Kasumi-1 (cell line): ENCODE data around the gene RASGRP4.
"Not testable (repeated sequence)": the region's sequence is repeated elsewhere in the genome, so short reads cannot be mapped to it uniquely, and the experiment has no call there.

ENCODE experiments used
- DNase-seq, 2 experiments: peaks; one replicate each; lab custom pipeline; 2025; lab: John Stamatoyannopoulos, UW

Gene RASGRP4

DNA sequence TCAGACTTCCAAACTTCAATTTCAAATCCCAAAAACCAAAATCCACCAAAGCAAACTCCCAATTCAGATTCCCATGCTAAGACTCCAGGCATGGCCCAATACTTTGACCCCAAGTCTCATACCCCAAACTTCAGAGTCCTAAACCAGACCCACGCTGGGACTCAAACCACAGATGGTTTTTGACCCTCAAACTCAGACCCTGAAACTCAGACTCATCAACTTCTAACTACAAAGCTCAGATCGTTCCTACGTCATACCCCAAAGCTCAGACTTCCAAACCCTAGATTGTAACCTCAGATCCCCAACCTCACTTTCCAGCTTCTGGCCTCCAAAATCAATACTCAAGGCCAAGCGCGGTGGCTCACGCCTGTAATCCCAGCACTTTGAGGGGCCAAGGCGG is 19.3 kb upstream of the RASGRP4 start:
- no peak for DNase-seq

DNA sequence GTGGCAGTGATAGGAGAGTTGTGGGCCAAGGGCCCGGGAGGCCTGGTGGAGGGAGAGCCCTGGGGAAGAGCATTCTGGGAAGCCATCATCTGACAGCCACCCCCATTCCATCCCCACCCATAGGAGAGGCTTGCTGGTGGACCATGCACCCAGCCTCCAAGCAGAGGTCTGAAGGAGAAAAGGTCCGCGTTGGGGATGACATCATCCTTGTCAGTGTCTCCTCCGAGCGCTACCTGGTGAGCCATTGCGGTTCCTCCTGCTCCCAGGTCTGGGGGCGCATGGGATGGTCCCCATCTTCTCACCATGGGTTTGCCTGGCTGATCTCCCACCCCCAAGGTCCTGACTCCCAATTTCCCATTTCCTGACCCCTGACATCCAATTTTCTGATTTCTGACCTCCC is 18.0 kb upstream of the RASGRP4 start:
- no peak for DNase-seq

DNA sequence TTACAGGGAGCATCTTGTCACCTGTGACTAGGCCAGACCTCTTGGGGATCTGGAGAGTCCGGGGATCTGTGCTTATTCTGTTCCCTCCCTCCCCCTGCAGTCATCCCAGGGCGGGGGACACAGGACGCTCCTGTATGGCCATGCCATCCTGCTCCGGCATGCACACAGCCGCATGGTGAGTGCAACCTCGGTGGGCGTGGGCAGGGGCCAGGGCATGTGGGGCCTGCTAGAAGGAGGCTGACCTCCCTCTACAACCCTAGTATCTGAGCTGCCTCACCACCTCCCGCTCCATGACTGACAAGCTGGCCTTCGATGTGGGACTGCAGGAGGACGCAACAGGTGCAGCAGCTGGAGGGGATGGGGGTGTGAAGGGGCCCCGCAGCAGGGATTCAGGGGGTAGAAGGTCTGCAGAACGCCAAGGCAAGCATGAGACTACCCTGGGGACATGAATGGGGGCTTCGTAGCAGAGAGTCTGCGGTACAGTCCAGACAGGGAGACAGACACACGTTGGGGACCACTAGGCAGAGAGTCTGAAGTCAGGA is 17.5 kb upstream of the RASGRP4 start:
- DNase-seq = no peak

DNA sequence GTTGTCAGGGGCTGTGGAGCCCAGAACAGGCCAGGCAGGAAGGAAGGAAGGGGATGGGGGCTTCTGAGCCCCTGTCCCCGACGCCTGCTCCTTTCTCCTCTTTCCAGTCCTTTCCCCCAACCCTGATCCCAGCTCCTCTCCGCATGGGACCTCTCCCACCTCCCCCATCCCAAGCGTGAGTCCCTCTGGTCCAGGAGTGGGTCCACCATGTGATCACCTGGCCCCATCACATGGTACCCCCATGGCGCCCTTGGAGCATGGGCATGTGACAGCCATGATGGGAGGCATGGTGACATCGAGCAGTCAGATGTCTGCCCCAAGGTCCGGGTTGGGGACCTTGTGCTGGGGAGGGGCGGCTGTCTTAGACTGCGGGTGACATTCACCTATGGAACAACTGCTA is 16.7 kb upstream of the RASGRP4 start:
- DNase-seq = no peak

DNA sequence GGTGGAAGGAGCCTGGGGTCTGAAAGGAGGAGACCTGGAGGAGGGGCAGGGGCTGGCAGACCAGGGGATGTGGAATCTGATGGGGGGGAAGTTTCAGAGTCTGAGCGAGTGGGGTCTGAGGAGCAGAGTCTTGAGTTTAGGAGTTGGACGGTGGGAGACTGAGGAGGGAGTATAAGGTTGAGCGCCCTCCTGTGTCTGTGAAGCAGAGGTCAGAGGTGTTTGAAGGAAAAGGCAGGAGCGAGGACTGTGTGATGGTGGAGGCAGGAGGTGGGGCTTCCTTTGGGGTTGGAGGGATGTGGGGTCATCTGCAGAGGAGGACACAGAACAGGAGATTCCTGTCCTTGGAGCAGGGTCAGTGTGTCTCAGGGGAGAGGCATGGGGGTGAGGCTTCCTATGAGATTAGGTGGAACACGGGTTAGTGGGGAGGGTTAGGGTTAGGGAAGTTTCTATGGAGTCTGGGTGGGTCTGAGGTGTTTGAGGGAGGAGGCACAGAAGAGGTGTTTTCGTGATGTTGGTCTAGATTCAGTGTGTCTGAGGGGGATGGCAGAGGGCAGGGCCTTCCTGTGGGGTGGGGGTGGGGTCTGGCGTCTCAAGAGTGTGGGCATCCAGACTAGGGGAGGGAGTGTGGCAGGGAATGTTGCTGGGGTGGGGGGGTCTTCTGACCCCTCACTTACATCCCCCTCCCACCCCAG is 15.8 kb upstream of the RASGRP4 start:
- DNase-seq = peak; percentile 34 to 67

DNA sequence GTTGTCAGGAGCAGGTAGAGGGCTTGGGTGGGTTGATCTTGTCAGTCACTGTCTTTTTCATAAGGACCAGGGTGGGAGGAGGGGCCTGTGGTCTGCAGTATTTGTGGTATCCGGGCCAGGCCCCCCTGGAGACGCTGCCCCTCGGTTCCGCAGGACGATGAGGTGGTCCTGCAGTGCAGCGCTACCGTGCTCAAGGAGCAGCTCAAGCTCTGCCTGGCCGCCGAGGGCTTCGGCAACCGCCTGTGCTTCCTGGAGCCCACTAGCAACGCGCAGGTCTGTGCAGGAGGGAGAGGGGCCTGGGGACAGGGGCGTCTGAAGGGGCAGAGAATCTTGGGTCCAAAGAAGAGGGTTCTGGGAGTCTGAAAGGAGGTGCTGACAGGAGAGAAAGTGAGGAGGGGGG is 14.6 kb upstream of the RASGRP4 start:
- no peak for DNase-seq

DNA sequence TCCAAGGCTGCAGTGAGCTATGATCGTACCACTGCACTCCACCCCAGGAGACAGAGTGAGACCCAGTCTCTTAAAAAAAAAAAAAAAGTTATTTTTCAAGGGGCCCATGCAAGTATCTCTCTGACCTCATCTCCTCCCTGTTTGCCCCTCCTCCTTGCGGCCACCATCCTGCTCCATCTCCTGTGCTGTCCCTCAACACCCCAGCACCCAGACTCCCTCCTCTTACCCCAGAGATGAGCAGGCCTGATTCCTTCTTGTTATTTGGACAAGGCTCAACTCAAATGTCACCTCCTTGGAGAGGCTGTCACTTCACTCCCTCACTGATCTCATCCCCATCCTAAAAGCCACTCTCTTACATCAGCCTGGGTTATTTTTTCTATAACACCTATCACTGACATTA is 11.9 kb upstream of the RASGRP4 start:
- DNase-seq = no peak

DNA sequence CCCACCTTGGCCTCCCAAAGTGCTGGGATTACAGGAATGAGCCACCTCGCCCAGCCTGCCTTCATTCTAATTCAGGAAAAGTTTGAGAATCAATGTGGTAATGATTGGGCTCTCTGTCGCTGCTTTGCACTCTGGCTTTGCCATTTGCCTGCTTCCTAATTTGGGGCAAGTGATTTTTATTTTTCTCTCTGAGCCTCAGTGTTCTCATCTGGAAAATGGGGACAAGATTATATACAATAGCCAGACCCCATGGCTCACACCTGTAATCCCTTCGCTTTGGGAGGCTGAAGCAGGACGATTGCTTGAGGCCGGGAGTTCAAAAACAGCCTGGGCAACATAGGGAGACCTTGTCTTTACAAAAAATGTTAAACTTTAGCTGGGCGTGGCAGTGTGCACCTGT is 11.3 kb upstream of the RASGRP4 start:
- DNase-seq = no peak

DNA sequence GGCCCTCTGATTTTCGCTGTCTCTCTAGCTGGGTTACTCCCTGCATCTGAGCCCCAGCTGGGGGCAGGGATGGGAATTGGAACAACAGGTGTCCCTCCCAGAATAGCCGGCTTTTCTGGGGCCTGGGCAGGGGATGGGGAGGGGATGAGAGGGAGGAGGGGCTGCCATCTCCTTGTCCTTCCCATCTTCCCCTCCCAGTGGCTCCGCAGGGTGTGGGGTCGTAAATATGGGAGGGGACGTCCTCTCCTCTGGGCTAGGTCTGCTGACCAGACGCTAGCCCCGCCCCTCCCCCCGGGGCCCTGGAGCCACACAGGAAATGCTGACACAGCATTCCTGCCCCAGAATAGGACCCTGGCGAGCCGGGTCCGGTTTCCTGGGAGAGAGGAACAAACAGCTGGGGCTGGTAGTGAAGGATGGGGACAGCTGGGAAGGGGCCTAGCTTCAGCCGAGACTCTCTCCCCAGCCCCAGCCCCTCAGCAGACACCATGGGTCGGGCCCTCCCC is 8.6 kb upstream of the RASGRP4 start:
- no peak for DNase-seq

DNA sequence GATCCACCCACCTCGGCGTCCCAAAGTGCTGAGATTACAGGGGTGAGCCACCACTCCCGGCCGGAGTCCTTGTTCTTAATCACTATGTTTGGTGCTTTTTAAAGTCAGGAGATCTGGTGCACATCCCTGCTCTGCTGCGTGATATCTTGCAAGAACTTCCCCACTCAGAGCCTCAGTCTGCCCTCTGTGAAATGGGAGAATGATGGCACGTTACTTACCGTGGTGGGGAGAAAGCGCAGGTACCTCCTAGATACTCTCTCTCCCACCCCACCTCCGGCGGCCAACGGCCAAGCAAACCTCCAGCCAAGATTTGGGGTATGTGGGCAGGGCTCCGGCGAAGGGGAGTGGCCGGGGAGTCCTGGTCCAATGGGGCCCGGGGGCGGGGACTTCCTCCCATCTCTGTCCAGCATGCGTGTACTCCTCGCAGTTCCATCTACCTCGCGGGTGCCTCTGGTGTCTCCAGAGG is 7.3 kb upstream of the RASGRP4 start, which contains the start of gene RYR1:
Gene RYR1, plus strand, starts transcription at position 424 of the 466 bp plus-strand sequence. CDS start 139 bp downstream, outside the sequence.
- DNase-seq = no peak

DNA sequence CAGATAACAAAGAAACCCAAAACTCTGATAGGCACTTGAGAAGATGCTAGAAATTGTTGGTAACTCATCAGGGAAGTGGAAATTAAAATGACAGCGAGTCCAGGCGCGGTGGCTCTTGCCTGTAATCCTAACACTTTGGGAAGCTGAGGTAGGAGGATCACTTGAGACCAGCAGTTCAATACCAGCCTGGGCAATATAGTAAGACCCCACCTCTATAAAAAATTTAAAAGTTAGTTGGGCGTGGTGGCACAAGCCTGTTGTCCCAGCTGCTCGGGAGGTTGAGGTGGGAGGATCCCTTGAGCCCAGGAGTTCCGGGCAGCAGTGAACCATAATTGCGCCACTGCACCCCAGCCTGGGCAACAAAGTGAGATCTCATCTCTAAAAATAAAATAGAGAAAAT is 4.9 kb upstream of the RASGRP4 start:
- no peak for DNase-seq

DNA sequence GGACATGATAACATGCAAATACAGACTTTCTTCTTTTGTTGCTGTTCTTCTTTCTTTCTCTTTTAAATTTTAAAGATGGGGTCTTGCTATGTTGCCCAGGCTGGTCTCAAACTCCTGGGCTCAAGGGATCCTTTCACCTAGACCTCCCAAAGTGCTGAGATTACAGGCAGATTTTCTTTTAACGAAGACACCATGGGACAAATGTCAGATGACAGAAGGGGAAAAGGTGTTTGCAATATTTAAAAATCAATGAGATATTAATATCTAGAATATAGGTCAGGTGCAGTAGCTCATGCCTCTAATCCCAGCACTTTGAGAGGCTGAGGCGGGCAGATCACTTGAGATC is 3.8 kb upstream of the RASGRP4 start:
- DNase-seq = no peak

DNA sequence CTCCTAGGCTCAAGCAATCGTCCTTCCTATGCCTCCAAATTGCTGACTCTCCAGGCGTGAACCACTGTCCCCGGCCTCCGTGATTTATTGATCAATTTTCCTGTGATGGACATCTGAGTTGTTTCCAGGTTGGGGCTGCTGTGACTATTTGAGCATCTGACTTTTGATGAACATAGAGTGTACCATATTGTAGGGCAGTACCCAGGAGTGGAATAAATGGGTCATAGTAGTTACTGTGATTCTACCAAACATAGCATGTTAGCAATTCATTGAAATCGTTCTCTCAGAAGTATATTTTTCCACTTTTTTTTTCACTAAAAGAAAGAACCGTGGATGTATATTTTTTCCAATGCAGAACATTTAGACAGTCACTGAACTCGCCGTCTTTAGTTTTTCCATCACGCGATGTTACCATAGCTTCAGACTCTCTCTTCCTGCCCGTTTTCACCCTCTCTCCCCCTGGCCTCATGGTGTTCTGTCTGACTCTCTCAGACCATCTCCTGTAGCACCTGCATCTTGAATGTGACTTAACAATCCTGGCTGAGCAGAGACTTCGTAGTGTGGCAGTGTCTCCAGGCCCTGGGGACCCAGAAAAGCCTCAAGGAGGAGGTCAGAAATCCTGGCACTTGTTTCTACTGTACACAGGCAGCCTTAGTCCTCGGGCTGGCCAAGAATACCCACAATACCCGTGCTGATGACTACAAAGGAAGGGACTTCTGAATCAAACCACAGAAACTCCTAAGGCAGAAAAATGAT is 3.2 kb upstream of the RASGRP4 start:
- DNase-seq = no peak

DNA sequence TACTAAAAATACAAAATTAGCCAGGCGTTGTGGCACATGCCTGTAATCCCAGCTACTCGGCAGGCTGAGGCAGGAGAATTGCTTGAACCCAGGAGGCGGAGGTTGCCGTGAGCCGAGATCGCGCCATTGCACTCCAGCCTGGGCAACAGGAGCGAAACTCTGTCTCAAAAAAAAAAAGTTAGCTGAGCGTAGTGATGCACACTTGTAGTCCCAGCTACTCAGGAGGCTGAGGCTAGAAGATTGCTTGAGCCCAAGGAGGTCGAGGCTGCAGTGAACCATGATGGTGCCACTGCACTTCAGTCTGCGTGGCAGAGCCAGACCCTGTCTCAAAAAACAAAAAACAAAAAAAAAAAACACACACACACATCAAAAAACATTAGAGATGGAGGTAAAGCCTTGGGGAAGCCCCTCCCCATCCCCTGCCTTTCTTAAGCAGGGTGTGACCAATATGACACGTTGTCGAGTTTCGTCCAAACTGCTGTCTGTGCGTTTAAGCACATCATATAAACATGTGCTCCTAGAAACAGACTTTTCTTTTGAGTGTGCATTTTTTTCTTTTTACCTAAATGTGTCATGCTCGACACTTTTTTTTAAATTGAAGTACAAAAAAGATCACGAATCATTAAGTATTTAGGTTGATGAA is 1.1 kb upstream of the RASGRP4 start:
- DNase-seq = not testable (repeated sequence)

DNA sequence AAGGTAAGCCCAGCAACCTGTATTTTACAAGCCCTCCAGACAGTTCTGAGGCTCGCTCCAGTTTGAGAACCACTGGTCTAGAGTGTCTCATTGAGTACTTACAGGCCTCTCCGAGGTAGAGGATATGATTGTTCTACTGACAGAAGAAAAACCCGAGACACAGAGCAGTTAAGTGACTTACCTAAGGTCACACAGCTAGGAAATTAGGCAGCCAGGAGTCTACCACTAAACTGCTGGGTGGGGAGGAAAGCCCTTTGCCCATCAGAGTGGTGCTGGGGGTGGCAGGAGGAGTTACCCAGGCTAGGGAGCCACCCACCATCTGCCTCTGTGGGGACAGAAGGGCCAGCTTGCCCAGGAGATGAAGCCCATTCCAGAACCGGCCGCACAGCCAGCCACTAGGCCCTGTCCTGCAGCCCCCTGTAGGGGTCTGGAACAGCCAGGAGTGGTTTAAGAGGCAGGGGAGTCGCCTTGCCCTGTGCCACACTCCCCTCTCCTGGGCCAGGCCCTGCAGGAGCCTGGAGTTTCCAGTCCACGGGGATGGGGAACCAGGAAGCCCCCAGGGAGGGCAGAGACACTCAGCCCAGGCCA is 703 bp downstream of the RASGRP4 start:
- no peak for DNase-seq

DNA sequence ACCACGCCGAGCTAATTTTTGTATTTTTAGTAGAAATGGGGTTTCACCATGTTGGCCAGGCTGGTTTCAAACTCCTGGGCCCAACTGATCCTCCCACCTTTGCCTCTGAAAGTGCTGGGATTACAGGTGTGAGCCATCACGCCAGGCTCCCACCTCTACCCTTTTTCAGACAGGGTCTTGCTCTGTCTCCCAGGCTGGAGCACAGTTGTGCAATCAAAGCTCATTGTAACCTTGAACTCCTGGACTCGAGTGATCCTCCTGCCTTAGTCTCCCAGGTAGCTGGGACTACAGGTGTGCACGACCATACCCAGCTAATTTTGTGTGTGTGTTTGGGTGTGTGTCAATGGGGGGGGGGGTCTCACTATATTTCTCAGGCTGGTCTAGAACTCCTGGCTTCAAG is 1.7 kb downstream of the RASGRP4 start:
- no peak for DNase-seq

DNA sequence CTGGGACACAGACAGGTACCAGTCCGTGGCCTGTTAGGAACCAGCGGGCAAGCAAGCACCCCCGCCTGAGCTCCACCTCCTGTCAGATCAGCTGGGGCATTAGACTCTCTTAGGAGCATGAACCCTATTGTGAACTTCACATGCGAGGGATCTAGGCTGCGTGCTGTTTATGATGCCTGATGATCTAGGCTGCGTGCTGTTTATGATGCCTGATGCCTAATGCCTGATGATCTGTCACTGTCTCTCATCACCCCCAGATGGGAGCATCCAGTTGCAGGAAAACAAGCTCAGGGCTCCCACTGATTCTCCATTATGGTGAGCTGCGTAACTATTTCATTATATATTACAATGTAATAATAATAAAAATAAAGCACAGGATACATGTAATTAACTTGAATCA is 3.6 kb downstream of the RASGRP4 start:
- DNase-seq = no peak

DNA sequence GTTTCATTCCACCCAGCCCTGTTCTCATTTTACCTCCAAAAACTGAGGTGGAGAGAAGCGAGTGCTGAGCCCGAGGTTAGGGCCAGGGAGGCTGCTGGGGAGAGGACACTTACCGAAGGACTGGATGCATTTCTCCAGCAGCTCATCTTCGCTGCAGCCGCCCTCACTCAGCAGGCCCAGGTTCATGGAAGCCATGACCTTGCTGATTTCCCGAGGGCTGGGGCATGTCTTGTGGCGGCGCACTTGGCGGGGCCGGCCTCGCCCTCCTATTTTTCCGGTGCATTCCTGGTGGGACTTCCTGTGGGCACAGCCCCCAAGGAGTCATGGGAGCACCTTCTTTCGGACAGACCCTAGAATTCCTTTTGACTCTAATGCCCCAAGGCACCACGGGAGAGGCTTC is 4.2 kb downstream of the RASGRP4 start:
- DNase-seq = no peak

DNA sequence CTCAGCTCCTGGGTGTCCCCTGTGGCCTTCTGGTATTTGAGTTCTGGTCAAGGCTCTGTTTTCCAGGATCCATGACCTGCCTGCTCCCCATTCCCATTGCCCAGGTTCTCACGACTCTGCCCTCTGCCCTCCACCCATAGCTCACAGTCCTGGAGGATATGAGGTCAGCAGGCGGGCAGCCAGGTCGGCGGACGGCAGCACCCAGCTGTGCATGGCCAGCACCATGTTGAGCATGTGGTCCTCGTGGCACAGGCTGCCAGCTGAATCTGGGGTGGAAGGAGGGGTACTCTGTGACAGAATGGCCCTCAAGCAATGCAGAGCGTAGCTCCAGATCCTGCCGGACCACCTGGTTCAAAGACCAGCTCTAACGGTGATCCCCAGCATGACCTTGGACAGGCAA is 5.1 kb downstream of the RASGRP4 start:
- DNase-seq = no peak

DNA sequence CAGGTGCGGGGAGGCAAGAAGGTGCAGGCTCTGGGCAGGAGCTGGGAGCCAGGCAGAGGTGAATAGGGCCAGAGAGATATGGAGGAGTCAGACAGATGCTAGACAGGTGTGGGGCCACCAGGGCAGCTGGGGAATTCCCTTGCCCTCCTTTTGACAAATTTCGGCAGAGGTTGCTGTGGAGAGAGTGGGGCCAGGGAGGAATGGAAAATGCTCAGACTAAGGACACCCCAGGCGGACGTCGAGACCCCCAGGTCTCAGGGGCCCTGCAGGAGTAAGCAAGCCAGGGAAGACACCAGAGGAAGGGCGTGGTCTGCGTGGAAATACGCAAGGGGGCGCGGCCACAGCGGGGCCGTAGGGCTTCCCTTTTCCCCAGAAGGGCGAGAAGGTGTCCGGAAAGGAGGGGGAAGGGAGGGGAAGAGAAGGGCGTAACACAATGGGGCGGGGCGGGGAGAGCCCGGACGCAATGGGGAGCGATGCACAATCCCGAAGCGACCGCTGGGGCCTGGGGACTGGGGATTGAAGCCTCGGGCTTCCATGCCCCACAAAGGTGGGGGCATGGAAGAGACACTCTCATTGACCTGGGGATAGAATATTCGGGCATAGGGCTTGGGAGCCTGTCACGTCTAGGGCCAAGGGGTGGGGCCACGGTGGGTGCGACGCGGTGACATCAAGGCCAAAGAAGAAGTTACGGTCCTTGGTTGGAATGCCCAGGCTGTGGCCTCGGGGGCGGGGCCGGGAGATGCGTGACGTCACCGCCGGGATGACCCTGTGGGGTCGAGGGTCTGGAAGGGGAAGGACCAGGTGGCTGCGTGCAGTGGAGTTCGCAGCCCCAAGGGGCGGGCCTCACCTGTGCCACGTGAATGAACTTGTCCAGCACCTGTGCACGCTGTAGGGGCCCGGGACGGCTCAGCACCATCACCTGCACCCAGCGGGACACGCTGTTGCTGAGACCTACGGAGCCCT is 8.2 kb downstream of the RASGRP4 start:
- DNase-seq = peak; percentile 74 to 79

DNA sequence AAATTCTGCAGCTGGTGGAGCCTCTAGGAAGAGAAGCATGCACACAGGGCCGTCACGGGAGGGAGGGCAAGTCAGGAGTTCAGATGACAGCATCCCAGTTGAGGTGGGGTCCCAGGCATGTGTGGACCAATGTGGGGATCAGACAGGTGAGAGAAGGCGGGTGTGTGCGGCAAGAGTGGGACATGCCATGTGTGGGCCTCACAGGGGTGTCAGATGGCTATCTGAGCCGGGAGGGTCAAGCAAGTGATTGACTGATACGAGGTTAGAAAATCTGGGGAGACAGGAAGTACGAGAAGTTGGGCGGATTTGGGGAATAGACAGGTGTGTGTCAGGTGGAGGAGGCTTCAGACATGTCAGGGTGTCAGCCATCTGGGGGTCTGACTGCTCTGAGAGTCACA is 8.9 kb downstream of the RASGRP4 start:
- DNase-seq = no peak
